Trophoblast cell (in vitro differentiated cells and primary cell): ENCODE data around the gene PSMA3.

Experiments used
- DNase-seq, 2 donors: peaks; one replicate each; pipeline ENCODE4 v3.0.0-alpha.2; 2016
- H2AFZ ChIP-seq: 2 replicates; pipeline ENCODE4 v1.6.1; 2013; ENCODE audit warnings: low read length, moderate library complexity, mild to moderate bottlenecking; ENCODE audit not compliant: insufficient read depth, poor library complexity
- H2AK5ac ChIP-seq: 2 replicates; pipeline ENCODE4 v1.6.1; 2013; ENCODE audit warnings: mild to moderate bottlenecking, low read length
- H2BK120ac ChIP-seq: 2 replicates; pipeline ENCODE4 v1.6.1; 2013; ENCODE audit warnings: low read length, mild to moderate bottlenecking, moderate library complexity; ENCODE audit not compliant: insufficient read depth, poor library complexity
- H2BK12ac ChIP-seq: 2 replicates; pipeline ENCODE4 v1.6.1; 2013; ENCODE audit warnings: mild to moderate bottlenecking, low read length, moderate library complexity
- H2BK5ac ChIP-seq: 2 replicates; pipeline ENCODE4 v1.6.1; 2013; ENCODE audit warnings: low read length, low read depth, moderate library complexity, mild to moderate bottlenecking; ENCODE audit not compliant: poor library complexity
- H3K14ac ChIP-seq: 2 replicates; pipeline ENCODE4 v1.6.1; 2013; ENCODE audit warnings: mild to moderate bottlenecking, low read length
- H3K18ac ChIP-seq: 2 replicates; pipeline ENCODE4 v1.6.1; 2013; ENCODE audit warnings: mild to moderate bottlenecking, low read length
- H3K23ac ChIP-seq: 2 replicates; pipeline ENCODE4 v1.6.1; 2013; ENCODE audit warnings: low read length
- H3K27ac ChIP-seq: 2 replicates; pipeline ENCODE4 v1.5.1; 2013; ENCODE audit warnings: low read depth, mild to moderate bottlenecking, inconsistent platforms, low read length, moderate library complexity
- H3K27me3 ChIP-seq: 2 replicates; pipeline ENCODE4 v1.6.1; 2013; ENCODE audit warnings: inconsistent platforms, mild to moderate bottlenecking, low read length, moderate library complexity; ENCODE audit not compliant: insufficient read depth
- H3K36me3 ChIP-seq, 2 experiments: 1 replicate in 1 of 2; 2 replicates in 1 of 2; pipeline ENCODE4 v1.6.1; 2013; ENCODE audit warnings: low read length in 2 of 2, mild to moderate bottlenecking in 2 of 2, moderate library complexity in 1 of 2; ENCODE audit not compliant: insufficient read depth in 2 of 2, control insufficient read depth in 1 of 2
- H3K4ac ChIP-seq: 2 replicates; pipeline ENCODE4 v1.6.1; 2013; ENCODE audit warnings: low read depth, mild to moderate bottlenecking, low read length, moderate library complexity
- H3K4me1 ChIP-seq, 2 experiments: 1 replicate in 1 of 2; 2 replicates in 1 of 2; pipeline ENCODE4 v1.6.1; 2013; ENCODE audit warnings: low read length in 2 of 2, mild to moderate bottlenecking in 2 of 2, moderate library complexity in 1 of 2; ENCODE audit not compliant: insufficient read depth in 2 of 2, control insufficient read depth in 1 of 2
- H3K4me2 ChIP-seq: 2 replicates; pipeline ENCODE4 v1.6.1; 2013; ENCODE audit warnings: inconsistent platforms, mild to moderate bottlenecking, low read length, moderate library complexity
- H3K4me3 ChIP-seq: 2 replicates; pipeline ENCODE4 v1.5.1; 2013; ENCODE audit warnings: mild to moderate bottlenecking, low read depth, low read length, inconsistent platforms
- H3K79me1 ChIP-seq: one replicate; pipeline ENCODE4 v1.6.1; 2013; ENCODE audit warnings: low read length
- H3K79me2 ChIP-seq: 2 replicates; pipeline ENCODE4 v1.6.1; 2013; ENCODE audit warnings: low read length, mild to moderate bottlenecking; ENCODE audit not compliant: control insufficient read depth, insufficient read depth, poor library complexity
- H3K9ac ChIP-seq: 2 replicates; pipeline ENCODE4 v1.6.1; 2013; ENCODE audit warnings: mild to moderate bottlenecking, low read length
- H3K9me3 ChIP-seq: 2 replicates; pipeline ENCODE4 v1.6.1; 2013; ENCODE audit warnings: low read depth, mild to moderate bottlenecking, control low read depth, inconsistent platforms, low read length; ENCODE audit not compliant: insufficient read depth
- H4K12ac ChIP-seq: 2 replicates; pipeline ENCODE4 v1.6.1; 2013; ENCODE audit warnings: low read depth, mild to moderate bottlenecking, low read length, moderate library complexity
- H4K8ac ChIP-seq: 2 replicates; pipeline ENCODE4 v1.6.1; 2013; ENCODE audit warnings: low read depth, mild to moderate bottlenecking, low read length, moderate library complexity
- H4K91ac ChIP-seq: one replicate; pipeline ENCODE4 v1.6.1; 2013; ENCODE audit warnings: low read depth, mild to moderate bottlenecking, low read length, moderate library complexity
- WGBS: extraction: QIAGEN DNeasy Blood & Tissue Kit; methylation state at CpG from one replicate; pipeline ENCODE4 v1.1.7; 2013; ENCODE audit warnings: missing lambda C conversion rate; ENCODE audit not compliant: insufficient read length, insufficient coverage; ENCODE audit errors: extremely low coverage; 5-methylcytosine and 5-hydroxymethylcytosine counted together

Gene PSMA3

GRCh38 chr14:58200480-58200841 is 44.2 kb upstream of the PSMA3 start:
- Histone ChIP-seq H2BK12ac (no peak overlapping the region), H3K23ac (no peak overlapping the region), H2AFZ (peak overlapping the region; percentile 99), H3K27ac (peak overlapping the region; percentile 78), H4K12ac (peak overlapping the region; percentile 95), H3K36me3 (peaks cover 1 to 3% of the 10 kb centered on the region in 2 experiments), H3K27me3 (no peaks in the 10 kb centered on the region), H3K4me2 (peak overlapping the region; percentile 76), H2BK120ac (no peak overlapping the region), H3K4ac (peak overlapping the region; percentile 43), H3K18ac (peak overlapping the region; percentile 97), H2BK5ac (no peak overlapping the region), H3K9me3 (no peaks in the 10 kb centered on the region), H3K79me2 (peaks cover 10% of the 10 kb centered on the region), H3K4me1 (peaks cover 0 to 2% of the 10 kb centered on the region in 2 experiments), H4K91ac (no peak overlapping the region), H2AK5ac (no peak overlapping the region), H3K9ac (peak overlapping the region; percentile 85), H3K14ac (peak overlapping the region; percentile 99), H4K8ac (peak overlapping the region; percentile 96), H3K4me3 (peak overlapping the region; percentile 90), H3K79me1 (peaks cover 10% of the 10 kb centered on the region)
- WGBS, result no CpG with 5 or more reads among the region's 11 CpGs
- no peak for DNase-seq

DNA sequence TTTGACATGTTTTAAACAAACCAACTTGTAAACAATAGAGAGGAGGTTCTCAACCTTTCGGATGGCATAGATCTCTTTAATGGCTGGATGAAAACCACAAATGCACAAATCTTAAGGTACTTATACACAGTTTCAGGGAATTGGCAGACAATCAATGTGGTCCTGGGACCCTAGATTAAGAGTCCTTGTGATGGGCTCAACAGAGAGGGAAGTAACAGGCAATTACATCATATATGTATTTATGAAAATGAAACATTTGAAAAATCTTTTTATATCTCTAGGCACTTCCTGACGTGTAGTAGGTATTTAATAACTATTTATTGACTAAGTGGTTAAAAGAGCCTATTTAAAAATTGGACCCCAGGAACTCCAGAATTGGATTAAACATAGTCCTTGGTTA is 43.8 kb upstream of the PSMA3 start:
- peaks cover 0 to 2% of the 10 kb centered on the region in 2 experiments for H3K4me1 ChIP-seq
- no CpG with 5 or more reads among the region's 2 CpGs for WGBS
- no peak overlapping the region for H3K18ac ChIP-seq

GRCh38 chr14:58213176-58213575 is 31.5 kb upstream of the PSMA3 start:
- H3K79me1 ChIP-seq, result no peaks in the 10 kb centered on the region
- no peak overlapping the region for H3K14ac ChIP-seq
- no peaks in the 10 kb centered on the region for H3K27me3 ChIP-seq
- no peak overlapping the region for H3K4ac ChIP-seq
- H2AK5ac ChIP-seq, result no peak overlapping the region
- no peak overlapping the region for H3K27ac ChIP-seq
- no peaks in the 10 kb centered on the region for H3K9me3 ChIP-seq
- no peak overlapping the region for H2BK120ac ChIP-seq
- no peaks in the 10 kb centered on the region for H3K79me2 ChIP-seq
- no peak overlapping the region for H4K91ac ChIP-seq
- no peak overlapping the region for H4K8ac ChIP-seq
- no peak overlapping the region for H3K9ac ChIP-seq
- no peak overlapping the region for H3K4me2 ChIP-seq
- H4K12ac ChIP-seq, result no peak overlapping the region
- no peak overlapping the region for H3K4me3 ChIP-seq
- no peak overlapping the region for H2AFZ ChIP-seq
- no peak overlapping the region for H3K23ac ChIP-seq
- H2BK12ac ChIP-seq, result no peak overlapping the region
- H3K18ac ChIP-seq, result no peak overlapping the region
- H2BK5ac ChIP-seq, result no peak overlapping the region
- no peak for DNase-seq
- peaks cover 12 to 16% of the 10 kb centered on the region in 2 experiments for H3K36me3 ChIP-seq
- no peaks in the 10 kb centered on the region for H3K4me1 ChIP-seq

More for the DNA sequence above, 43.8 kb upstream of the PSMA3 start:
- Histone ChIP-seq H3K4me2 (peak overlapping the region; percentile 76), H3K79me2 (peaks cover 10% of the 10 kb centered on the region), H2AK5ac (no peak overlapping the region), H2AFZ (no peak overlapping the region), H3K23ac (no peak overlapping the region), H3K4me3 (no peak overlapping the region), H3K14ac (no peak overlapping the region), H4K12ac (no peak overlapping the region), H2BK120ac (no peak overlapping the region), H3K9ac (no peak overlapping the region), H3K27ac (no peak overlapping the region), H3K27me3 (no peaks in the 10 kb centered on the region), H2BK12ac (no peak overlapping the region), H3K79me1 (peaks cover 10% of the 10 kb centered on the region), H3K4ac (no peak overlapping the region), H3K9me3 (no peaks in the 10 kb centered on the region), H2BK5ac (no peak overlapping the region), H4K8ac (no peak overlapping the region), H4K91ac (no peak overlapping the region), H3K36me3 (peaks cover 1 to 3% of the 10 kb centered on the region in 2 experiments)
- no peak for DNase-seq

GRCh38 chr14:58215191-58215914 is 29.3 kb upstream of the PSMA3 start:
- no peaks in the 10 kb centered on the region for H3K9me3 ChIP-seq
- no peak overlapping the region for H3K4ac ChIP-seq
- H3K9ac ChIP-seq, result no peak overlapping the region
- H3K36me3 ChIP-seq, result peaks cover 8 to 15% of the 10 kb centered on the region in 2 experiments
- no peaks in the 10 kb centered on the region for H3K79me2 ChIP-seq
- H3K23ac ChIP-seq, result no peak overlapping the region
- H3K79me1 ChIP-seq, result no peaks in the 10 kb centered on the region
- H3K18ac ChIP-seq, result no peak overlapping the region
- no peak overlapping the region for H2BK12ac ChIP-seq
- no peak overlapping the region for H3K14ac ChIP-seq
- H4K12ac ChIP-seq, result no peak overlapping the region
- H3K4me2 ChIP-seq, result no peak overlapping the region
- H3K4me3 ChIP-seq, result no peak overlapping the region
- no peak overlapping the region for H2AK5ac ChIP-seq
- H2BK120ac ChIP-seq, result no peak overlapping the region
- H4K8ac ChIP-seq, result no peak overlapping the region
- H2AFZ ChIP-seq, result no peak overlapping the region
- no peak overlapping the region for H2BK5ac ChIP-seq
- H3K27ac ChIP-seq, result no peak overlapping the region
- H3K4me1 ChIP-seq, result no peaks in the 10 kb centered on the region
- no peak overlapping the region for H4K91ac ChIP-seq
- H3K27me3 ChIP-seq, result no peaks in the 10 kb centered on the region
- WGBS, result no CpG with 5 or more reads among the region's 2 CpGs
- DNase-seq, result no peak
